ENCODE measurements around the gene TBX18.

Gene TBX18

DNA sequence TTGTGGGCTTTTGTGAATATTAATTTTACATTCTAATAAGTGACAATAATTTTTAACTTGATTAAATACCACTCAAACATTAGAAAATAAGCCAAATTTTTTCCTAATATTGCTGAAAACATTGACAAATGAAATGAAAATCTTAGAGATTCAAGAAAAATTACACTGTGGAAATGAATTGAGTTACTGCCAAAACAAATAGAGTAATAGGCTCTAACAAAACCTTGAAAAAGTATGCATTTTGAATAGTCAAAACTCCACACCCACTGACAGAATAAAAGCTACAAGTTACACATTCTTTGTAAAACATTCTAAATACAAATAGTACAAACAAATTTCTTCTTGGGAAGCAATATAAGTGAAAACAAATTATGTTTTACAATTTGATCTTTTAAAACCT, 5.9 kb downstream of the TBX18 start:
- H3K4me3 ChIP-seq (ENCODE audit: low read length): no peak overlapping the region
- no peak for DNase-seq (ENCODE audit: low read depth, low spot score)

DNA sequence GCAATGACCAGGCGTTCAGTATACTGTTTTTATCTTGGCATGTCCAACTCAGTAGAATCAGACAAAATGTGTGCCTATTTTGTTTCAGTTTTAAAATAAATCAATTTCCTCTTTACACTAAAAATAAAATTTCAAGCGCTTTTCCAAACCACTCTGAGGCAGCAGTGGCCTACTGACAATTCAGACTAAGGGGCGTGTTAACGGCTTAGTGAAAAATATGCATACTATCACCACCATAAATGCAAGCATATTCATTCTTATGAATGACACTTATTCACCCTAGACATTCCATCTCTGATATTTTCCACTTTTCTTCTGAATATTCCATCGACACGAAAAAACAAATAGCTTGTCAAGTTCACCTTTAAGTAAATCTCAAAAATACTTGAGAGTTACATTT, 7.5 kb downstream of the TBX18 start:
- no peak overlapping the region for H3K4me3 ChIP-seq (ENCODE audit: low read length)
- no peak for DNase-seq (ENCODE audit: low read depth, low spot score)

DNA sequence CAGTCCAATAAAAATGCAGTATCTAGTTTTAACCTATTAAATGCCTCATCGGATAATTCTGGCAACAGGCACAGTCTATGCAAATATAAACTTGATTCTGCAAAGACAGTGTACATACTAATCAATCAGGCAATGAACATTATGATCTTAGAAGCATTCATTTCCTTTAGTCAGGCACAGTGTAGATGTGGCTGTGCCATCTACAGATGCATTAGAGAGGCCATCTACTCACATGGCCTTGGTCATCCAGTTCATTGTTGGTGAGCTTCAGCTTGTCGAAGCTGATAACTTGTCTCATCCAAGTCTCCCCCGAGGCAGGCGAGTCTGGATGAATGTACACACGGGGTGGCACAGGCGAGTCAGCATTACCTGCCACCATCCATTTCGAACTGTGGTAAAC, 7.9 kb downstream of the TBX18 start:
- no peak overlapping the region for H3K4me3 ChIP-seq (ENCODE audit: low read length)
- no peak for DNase-seq (ENCODE audit: low read depth, low spot score)

DNA sequence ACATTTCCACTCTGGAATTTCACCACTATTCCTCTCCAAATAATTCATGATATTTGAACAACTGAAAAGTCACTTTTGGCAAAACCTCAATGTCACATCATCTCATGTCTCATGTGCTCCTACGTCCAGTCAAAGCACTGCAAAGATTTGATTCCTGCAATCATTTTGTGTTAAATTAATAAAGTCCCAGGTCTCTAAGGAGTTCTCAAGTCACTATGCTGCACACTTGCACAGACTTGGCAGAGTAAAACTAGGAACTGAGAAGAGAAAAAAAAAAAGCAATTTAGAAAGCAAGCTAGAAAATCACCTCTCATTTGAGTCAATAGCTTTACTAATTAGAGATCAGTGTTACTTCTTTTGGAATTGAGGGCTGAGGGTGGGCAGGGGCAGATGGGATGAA, 11.2 kb downstream of the TBX18 start:
- DNase-seq (ENCODE audit: low read depth, low spot score): no peak
- H3K4me3 ChIP-seq (ENCODE audit: low read length): no peak overlapping the region

DNA sequence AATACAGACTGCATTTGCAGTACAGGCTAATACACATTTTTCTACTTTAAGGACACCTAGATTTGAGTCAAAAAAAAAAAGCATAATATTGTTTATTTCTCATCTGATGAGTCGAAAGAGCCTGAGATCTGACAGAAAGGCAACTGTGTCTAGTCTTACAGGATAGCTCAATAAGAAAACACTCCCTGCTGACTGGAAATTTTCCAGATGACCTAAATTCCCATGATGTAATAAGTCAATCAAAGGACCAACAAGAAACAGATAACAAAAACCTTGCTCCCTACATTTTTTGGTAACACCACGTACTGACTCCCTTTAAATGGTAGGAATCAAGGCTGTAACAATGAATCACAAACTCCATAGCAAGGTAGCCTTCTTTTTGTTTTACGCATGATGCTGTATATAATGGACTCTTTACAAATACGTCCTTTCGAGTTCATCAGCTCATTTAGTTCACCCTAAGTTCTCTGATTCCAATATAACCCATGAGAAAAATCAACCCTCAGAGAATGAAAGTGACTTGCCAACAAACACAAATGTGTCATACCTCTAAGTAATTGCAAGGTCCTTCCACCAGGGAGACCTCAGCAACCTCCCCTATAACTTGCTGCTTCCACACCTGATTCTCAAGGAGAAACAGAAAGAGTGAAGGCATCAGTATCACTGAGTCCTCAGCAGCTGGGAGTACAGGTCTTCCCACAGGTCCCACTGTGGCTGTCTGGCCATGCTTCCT, 12.1 kb downstream of the TBX18 start:
- H3K4me3 ChIP-seq (ENCODE audit: low read length): no peak overlapping the region
- DNase-seq (ENCODE audit: low read depth, low spot score): no peak

DNA sequence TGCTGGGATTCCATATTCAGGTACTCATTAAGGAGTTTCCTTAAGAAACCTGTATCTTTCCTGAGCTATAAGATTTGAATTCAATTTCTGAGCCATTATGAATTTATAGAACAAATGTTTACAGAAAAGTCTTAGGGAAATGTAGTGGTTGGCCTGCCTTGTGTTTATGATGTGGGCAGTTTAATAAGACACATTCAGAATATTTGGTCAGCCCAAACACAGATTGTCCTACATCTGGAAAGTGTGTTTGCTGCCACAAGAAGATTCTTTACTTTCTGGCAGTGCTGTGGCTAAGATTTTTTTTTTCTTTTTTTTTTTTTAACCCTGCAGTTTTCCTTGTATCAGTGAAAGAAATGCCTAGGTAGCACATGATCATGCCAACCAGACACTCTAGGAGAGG, 15.2 kb downstream of the TBX18 start:
- DNase-seq (ENCODE audit: low read depth, low spot score): no peak
- H3K4me3 ChIP-seq (ENCODE audit: low read length): no peak overlapping the region

DNA sequence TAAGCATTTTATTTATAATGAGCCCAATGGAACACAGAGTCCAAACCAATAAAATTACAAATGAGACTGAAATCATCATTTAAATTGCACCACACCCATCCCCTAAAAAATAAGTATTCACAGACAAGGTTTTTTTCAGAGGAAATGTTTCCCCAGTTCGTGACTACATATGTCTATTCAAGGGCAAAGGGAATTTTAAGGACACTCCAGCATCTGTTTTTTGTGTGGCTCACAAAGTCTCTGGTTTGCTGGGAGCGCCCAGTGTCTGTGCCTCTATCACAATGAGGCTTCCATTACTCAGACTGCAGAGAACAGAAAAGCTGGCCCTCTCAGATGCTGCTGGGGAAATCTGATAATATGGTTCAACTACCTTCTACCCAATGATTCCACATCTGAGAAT, 16.0 kb downstream of the TBX18 start:
- no peak for DNase-seq (ENCODE audit: low read depth, low spot score)
- no peak overlapping the region for H3K4me3 ChIP-seq (ENCODE audit: low read length)

DNA sequence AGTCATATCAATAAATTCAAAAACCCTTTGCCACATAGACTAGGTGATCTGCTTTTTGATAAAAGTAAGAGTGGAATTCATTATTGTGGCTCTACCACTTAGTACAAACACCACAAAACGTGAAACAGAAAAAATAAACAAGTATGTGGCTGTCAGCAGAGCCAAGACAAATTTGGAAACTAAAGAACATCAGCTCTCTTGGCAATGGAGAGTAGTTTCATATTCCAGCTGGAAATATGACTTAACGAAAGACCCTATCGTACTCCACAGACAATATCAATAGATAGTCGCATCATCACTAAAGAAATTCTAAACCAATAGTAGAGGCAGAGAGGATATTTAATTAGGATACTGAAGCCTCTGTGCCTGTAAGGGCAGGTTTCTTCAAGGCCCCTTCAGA, 20.8 kb downstream of the TBX18 start:
- DNase-seq (ENCODE audit: low read depth, low spot score): no peak
- no peak overlapping the region for H3K4me3 ChIP-seq (ENCODE audit: low read length)

DNA sequence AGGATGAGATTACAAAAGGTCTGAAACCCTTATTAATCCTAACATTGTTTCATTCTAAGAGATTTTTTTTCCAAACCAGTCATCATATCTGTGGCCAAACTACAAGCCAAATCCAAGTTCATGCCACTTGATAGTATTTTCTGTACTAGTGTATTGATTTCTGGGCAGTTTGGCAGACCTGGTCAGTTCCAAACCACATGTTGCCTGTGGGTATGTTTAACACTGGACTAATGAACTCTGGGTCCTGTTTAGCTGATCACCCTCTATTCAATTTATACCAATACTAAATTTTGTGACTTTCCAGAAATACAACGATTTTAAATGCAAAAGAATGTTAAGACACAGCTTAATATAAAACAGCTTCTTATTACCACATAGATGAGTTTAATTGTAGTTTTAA, 24.0 kb downstream of the TBX18 start:
- H3K4me3 ChIP-seq (ENCODE audit: low read length): no peak overlapping the region
- no peak for DNase-seq (ENCODE audit: low read depth, low spot score)

DNA sequence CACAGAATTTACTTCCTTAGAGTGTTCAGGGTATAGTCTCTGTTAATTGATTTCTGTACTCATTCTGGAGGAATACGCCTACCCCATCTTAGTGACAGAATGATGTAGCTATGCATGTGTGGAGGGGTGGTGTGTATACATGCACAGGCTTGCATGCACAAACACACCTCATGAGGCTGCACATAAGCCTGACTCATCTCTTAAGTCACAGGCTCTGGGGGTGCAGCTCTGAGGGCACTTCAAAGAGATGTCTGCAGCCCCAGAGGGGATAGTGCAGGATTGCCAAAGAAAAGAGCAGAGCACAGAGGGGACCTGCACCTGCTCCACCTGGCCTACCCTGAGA, 24.6 kb downstream of the TBX18 start:
- DNase-seq (ENCODE audit: low read depth, low spot score): no peak
- no peak overlapping the region for H3K4me3 ChIP-seq (ENCODE audit: low read length)

DNA sequence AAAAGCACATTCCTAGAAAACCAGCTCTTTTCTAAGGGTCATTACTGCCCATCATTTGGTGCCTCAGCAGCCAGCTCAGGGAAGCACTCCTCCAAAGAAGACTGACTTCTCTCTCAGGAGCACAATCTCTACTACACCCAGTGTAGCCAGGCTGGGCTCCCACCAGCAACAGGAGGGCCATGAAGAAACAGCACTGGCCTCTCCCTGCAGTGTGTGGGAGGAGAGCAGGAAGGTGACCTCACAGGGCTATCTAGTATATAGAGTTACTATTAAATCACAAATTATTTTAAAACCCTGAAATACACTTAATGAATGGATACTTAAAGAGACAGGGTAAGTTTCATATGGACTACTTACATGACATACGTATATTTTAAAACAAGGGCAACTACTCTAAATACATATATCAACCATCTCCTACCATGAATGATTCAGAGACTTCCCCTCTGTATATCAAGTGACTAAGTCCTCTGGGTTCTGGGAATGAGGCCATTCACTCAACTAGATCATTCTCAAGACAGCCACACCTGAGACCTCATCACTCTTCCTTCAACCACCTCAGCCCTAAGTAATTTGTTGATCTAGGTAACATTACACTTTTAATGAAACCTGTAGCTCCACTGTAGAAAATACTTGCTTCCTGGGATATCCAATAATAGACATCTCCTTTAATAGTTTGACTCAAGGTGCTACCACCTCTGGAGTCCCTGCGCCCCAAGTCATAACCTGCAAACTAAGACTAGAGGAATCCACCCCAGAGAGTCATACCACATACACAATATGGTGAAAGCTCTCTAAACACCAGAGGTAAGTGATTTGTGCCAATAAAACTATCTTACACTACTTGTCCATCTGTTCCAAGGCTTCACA, 25.2 kb downstream of the TBX18 start:
- H3K4me3 ChIP-seq (ENCODE audit: low read length): no peak overlapping the region
- DNase-seq (ENCODE audit: low read depth, low spot score): no peak

DNA sequence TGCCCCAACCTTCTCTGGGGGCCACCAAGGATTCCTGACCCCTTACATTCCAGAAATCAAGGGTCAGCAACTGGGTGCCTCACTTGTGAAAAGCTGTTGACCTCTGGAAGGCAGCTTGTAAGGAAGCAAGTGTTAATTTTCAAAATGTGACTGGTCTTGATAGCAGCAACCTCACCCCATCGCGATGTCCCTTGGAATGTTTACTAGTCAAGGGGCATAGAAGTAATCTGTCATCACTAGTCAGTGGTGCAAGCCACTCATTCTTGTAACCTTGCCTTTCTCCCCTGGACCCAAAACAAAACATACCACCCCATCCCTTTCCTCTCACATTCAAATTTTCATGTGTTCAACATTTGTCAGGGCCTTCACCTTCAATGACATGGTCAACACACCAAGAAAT, 30.5 kb downstream of the TBX18 start:
- no peak overlapping the region for H3K4me3 ChIP-seq (ENCODE audit: low read length)
- no peak for DNase-seq (ENCODE audit: low read depth, low spot score)

DNA sequence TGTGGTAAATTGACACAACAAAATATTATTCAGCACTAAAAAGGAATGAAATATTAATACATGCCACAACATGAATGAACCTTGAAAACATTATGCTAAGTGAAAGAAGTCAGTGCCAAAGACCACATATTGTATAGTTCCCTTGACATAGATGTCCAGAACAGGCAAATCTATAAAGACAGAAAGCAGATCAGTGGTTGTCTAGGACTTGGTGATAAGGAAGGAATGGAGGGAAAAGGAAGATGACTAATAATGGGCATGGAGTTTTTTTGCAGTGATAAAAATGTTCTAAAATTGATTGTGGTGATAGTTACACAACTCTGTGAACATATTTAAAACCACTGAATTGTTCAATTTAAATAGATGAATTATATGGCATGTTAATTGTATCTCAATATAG, 32.5 kb downstream of the TBX18 start:
- DNase-seq (ENCODE audit: low read depth, low spot score): no peak
- no peak overlapping the region for H3K4me3 ChIP-seq (ENCODE audit: low read length)

DNA sequence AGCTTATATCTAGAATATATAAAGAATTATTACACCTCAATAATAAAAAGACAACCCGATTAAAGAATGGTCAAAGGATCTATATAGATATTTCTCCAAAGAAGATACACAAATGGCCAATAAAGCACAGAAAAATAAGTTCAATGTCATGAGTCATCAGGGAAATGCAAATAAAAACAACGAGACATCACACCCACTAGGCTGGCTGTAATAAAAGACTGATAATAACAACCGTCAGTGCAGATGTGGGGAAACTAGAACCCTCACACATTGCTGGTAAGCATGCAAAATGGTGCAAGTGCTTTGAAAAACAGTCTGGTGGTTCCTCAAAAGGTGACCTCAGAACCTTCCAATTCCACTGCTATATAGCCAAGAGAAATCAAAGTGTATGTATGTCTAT, 33.0 kb downstream of the TBX18 start:
- no peak overlapping the region for H3K4me3 ChIP-seq (ENCODE audit: low read length)
- DNase-seq (ENCODE audit: low read depth, low spot score): no peak

DNA sequence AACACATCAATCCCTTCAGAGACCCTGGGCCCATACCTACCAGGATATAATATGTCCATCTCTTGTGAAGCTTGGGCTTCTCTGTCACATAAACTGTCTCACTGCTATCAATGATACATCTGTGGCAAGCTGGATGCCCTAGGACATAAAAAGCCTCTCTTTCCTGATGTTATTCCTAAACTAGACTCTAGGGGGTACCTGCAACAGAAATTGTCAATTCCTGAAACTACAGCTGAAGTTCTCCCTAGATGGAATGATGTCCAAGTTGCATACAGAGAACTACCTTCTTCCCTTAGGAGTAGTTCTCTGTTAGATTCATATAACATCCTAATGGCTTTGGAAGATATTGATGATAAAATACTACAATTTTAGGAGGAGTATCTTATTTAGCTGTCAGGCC, 35.8 kb downstream of the TBX18 start:
- peak; percentile 22 for DNase-seq (ENCODE audit: low read depth, low spot score)
- H3K4me3 ChIP-seq (ENCODE audit: low read length): no peak overlapping the region

DNA sequence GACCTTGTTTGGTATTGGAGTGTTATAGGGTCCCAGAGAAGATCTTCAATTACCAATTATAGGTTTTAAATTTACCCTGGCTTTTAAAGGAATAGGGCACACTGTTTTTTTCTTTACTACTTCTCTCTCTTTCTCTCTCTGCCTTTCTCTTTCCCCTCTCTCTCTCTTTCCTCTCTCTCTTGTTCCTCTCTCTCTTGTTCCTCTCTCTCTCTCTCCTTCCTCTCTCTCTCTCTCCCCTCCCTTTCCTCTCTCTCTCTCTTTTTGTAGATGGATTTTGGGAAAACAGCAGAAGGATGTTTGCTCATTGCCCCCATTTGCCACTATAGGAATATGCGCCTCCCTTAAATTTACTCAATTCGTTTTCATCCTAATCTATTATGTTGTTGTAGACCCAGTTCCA, 45.2 kb downstream of the TBX18 start:
- H3K4me3 ChIP-seq (ENCODE audit: low read length): no peak overlapping the region
- DNase-seq (ENCODE audit: low read depth, low spot score): no peak

DNA sequence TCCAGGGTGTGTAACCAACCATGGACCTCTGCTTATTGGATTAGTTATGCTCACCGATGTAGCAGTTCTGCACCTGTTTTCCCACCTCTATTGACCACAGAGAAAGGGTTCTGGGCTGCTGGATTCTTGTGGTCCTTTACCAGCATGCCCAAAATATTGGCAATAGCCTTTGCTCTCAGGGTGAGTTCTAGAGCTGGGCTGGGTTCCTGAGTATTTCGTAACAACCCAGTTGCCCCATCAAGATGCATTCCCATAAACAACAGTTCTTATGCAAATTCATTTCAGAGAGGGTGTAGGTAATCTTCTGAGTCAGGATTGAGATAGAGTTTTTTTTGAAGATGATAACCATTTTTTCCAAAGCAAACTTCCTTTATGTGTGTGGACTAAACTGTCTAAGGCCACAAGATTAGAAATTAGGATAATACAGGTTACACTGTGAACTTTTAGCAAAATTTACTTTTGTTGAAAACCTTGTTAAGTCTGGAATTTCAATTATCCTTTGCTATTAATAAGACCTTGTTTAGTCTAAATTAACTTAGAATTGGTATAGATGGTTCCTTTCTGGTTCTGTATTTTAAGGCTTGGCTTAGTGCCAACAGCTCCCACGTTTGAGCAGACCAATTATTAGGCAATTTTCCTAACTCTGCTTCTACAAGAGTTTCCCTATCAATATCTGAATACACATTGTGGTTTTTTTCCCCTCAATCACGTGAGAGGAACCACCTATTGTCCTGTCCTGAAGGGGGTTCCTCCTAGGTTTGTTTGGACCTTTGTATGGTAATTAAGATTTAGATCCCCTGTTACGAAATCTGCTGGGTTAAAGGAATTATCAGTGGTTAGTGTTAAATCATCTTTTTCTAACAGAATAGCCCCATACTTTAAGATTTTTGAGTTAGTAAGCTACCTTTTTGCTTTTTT, 46.1 kb downstream of the TBX18 start:
- no peak overlapping the region for H3K4me3 ChIP-seq (ENCODE audit: low read length)
- DNase-seq (ENCODE audit: low read depth, low spot score): no peak

DNA sequence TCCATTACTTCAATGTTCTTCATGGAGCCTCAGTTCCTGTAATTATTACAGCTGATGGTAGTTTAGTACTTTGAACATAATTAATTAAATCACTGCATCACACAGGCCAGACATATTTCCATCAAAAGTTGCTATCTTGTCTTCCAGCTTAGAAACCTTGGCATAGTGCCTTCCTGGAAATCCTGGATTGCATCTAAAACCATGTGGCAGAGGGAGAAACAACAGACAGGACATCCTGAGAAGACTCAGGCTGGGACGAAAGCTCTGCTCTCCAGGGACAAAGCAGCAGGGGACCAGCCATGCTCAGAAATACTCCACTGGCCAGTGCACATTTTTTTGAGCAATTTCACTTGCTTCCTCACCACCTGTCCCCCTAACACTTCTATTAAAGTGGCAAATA, 55.3 kb downstream of the TBX18 start:
- no peak for DNase-seq (ENCODE audit: low read depth, low spot score)
- no peak overlapping the region for H3K4me3 ChIP-seq (ENCODE audit: low read length)

DNA sequence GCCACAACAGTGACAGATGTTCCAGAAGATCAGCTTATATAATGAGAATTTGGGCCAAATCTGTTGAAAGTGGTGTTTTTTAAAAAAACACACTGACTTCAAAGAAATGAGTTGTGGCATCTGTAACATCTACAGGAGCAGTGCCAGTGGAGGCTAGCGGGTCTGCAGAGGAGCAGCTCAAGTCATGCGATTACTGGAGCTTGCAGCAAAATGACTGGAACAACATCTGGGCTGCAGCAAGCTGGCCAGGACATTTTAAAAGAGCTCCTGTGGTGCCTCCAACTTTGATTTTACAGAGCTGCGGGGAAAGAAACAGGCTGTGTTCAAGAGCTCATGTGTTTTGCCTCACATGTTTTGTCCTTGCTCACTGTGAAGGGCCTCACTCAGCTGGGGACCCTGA, 57.2 kb downstream of the TBX18 start:
- no peak for DNase-seq (ENCODE audit: low read depth, low spot score)
- H3K4me3 ChIP-seq (ENCODE audit: low read length): no peak overlapping the region

DNA sequence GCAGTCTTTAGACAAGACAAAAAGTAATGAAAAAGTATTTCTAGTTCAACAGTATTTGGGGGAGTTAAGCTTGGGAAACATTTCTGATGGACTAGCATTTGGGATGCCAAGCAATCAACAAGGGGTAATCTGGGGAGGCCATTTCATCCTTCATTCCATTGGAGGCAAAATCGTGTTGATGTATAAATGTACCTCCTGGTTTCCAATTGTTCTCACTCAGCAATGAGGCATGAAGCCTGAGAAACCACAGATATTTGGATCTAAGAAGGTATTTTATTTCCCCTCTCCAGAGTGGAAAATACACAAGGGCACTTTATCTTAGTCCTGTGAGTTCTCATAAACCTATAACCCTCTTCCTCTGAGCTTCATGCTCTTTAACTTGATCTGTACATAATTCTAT, 68.2 kb downstream of the TBX18 start:
- no peak overlapping the region for H3K4me3 ChIP-seq (ENCODE audit: low read length)
- no peak for DNase-seq (ENCODE audit: low read depth, low spot score)

Data from Jurkat, Clone E6-1 (cell line).